Inflammatory macrophage treated with lipopolysaccharide for 4 hours (primary cell): Measurements from ENCODE around the gene NRP2.

ENCODE experiments used
- DNase-seq: peaks from one replicate; pipeline ENCODE4 v3.0.0-alpha.2; 2020

Gene NRP2

GRCh38 chr2:205713086-205713485 lies 30.8 kb downstream of the NRP2 start:
- peak; percentile 86 for DNase-seq

- DNase-seq: peak; percentile 97
Observed at GRCh38 chr2:205714058-205714776, 31.9 kb downstream of the NRP2 start.

GRCh38 chr2:205714789-205715720 lies 32.8 kb downstream of the NRP2 start:
- no peak for DNase-seq

GRCh38 chr2:205715831-205716525 lies 33.7 kb downstream of the NRP2 start:
- no peak for DNase-seq

GRCh38 chr2:205717175-205717846 lies 35.0 kb downstream of the NRP2 start:
- no peak for DNase-seq

GRCh38 chr2:205717999-205718398 lies 35.7 kb downstream of the NRP2 start:
- no peak for DNase-seq

- DNase-seq: no peak
Observed at GRCh38 chr2:205719847-205720246, 37.5 kb downstream of the NRP2 start.

GRCh38 chr2:205720451-205720902 lies 38.2 kb downstream of the NRP2 start:
- DNase-seq: no peak

- peak; percentile 24 for DNase-seq
Observed at GRCh38 chr2:205721057-205721449, 38.8 kb downstream of the NRP2 start.

- DNase-seq: peak; percentile 34
Observed at GRCh38 chr2:205722283-205722918, 40.1 kb downstream of the NRP2 start.

- DNase-seq: peak; percentile 61
Observed at GRCh38 chr2:205723179-205723578, 40.9 kb downstream of the NRP2 start.

GRCh38 chr2:205725059-205725458 lies 42.8 kb downstream of the NRP2 start:
- DNase-seq: no peak

- DNase-seq: no peak
Observed at GRCh38 chr2:205726506-205726905, 44.2 kb downstream of the NRP2 start.

GRCh38 chr2:205727174-205727573 lies 44.9 kb downstream of the NRP2 start:
- DNase-seq: no peak

- no peak for DNase-seq
Observed at GRCh38 chr2:205728366-205728765, 46.1 kb downstream of the NRP2 start.

- no peak for DNase-seq
Observed at GRCh38 chr2:205730191-205730590, 47.9 kb downstream of the NRP2 start.

GRCh38 chr2:205730701-205731582 lies 48.6 kb downstream of the NRP2 start:
- peak; percentile 61 for DNase-seq

- peak; percentile 77 for DNase-seq
Observed at GRCh38 chr2:205731583-205731981, 49.3 kb downstream of the NRP2 start.

GRCh38 chr2:205732314-205732713 lies 50.0 kb downstream of the NRP2 start:
- no peak for DNase-seq

GRCh38 chr2:205733082-205733481 lies 50.8 kb downstream of the NRP2 start:
- DNase-seq: no peak

GRCh38 chr2:205733648-205734047 lies 51.3 kb downstream of the NRP2 start:
- DNase-seq: no peak
